GM21723 (cell line): ENCODE results near the gene TNNC2.
"Not testable (repeated sequence)": the region's sequence is repeated elsewhere in the genome, so short reads cannot be mapped to it uniquely, and the experiment has no call there.

Experiments used
- ATAC-seq: cut with Tn5 transposase; IDR thresholded peaks from one replicate; pipeline ENCODE4 v1.9.1; 2021; ENCODE audit warnings: mild to moderate bottlenecking, moderate library complexity; ENCODE audit not compliant: unreplicated experiment

Gene TNNC2

DNA sequence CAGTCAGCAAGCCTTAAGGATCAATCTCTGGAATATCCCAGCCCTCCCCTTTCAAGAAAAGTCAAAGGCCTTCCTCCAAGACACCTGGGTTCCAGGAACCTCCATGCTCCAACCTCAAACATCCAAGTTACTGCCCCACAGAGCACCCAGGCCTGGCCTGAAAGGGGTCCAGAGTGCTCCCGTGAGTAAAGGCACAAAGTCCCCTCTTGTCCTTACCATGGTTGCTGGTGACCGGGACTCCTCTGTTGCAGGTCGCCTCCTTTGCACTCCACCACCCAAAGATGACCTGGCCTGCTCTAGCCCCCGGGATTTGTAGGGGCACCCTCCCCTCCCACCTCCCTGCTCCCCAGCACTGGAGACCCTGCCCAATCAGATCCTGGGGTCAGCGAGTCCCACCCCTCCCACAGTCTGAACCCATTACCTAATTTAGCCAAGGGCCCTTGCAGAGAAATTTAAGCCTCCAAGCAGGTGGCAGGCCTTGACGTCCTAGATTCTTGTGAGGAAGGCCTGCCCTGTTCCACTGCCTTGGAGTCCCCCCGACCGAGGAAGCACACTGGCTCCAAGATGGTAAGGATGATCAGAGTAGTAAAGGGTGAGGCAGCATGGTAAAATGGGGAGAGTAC is at the start of gene TNNC2:
TNNC2 (minus strand) TSS at position 283 of the 623 bp plus-strand sequence; CDS start at position 219, 64 bp downstream.
- ATAC-seq = no peak

DNA sequence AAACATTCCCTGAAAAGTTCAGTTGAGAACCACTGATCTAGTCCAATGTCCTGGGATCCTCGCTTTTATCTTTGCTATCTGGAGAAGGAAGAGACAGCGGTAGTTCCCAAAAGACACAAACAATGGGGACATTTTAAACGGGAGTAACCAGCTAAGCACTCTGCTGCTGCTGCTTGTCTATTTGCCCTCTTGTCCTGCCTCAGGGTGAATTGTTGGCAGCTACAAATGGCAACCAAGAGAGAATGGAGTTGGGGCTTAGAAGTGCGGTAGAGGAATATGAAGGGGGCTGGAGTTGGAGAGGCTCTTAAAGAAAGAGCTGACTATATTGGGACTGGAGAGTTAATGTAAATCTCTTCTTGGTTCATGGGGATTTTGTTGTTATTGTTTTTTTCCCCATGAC is 47.5 kb upstream of the TNNC2 start:
- no peak for ATAC-seq

DNA sequence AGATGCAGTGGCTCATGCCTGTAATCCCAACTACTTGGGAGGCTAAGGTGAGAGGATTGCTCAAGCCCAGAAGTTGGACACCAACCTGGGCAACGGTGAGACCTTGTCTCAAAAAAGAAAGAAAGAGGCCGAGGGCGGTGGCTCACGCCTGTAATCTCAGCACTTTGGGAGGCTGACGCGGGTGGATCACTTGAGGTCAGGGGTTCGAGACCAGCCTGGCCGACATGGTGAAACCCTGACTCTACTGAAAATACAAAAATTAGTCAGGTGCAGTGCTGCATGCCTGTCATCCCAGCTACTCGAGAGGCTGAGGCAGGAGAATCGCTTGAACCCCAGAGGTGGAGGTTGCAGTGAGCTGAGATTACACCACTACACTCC is 47.0 kb upstream of the TNNC2 start:
- ATAC-seq = not testable (repeated sequence)

DNA sequence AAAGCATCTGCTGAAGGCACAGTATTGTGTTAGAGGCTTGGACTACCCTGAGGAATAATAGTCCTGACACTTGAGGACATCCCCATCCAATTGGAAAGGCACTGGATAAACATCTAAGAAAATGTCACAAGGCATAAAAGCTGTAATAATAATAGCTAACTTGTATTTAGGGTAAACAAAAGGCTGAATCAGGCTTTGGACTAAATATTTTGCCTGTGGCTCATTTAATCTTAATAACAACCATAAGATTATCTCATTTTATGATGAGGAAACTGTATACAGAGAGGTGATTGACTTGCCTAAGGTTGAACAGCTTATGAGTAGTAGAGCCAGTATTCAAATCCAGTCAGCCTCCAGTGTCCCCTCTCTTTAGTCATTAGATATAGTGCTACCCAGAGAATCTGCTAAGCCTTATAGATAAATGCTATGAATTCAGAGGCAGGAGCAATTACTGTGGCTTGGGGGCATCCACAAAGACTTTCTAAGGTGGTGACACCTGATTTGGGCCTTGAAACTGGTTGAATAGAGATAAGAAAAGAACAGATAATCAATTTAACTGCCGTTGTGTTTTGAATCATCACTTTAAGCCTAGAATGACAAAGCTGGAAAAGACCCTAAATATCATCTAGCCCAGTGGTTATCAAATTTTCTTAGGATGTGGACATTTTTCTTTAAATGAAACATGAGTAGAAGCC is 46.4 kb upstream of the TNNC2 start:
- no peak for ATAC-seq

DNA sequence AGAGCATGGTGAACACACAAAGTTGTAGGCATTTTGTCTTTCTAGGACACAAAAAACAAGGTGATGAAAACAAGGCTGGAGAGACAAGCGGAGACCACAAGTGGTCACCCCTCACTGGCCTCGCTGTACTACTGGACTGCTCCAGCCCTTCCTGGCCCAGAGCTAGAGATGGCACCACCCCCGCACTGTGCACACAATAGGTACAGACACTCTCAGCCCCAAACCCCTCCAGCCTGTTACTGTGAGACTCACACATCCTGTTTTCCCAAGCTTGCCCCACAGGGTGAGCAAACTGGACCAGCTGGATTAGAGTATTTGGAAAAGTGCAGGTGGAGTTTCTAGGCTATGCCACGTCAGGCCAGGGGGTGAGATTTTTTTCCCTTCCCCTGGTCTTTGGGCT is 45.5 kb upstream of the TNNC2 start:
- no peak for ATAC-seq

DNA sequence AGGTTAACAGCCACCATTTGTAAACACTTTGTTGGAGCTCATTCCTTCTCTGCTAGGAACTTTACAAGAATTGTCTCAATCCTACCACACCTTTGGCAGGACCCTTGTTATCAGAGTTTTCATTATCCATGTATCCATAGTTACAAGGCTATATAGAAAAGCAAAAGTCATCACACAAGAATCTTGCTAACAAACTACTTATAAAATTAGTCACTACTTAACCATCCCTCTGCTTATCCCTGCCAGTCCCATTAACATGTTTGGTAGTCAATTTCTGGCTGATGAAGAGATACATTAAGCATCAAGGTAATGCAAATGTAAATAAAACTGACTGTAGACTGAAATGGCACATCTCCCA is 40.7 kb upstream of the TNNC2 start:
- no peak for ATAC-seq

DNA sequence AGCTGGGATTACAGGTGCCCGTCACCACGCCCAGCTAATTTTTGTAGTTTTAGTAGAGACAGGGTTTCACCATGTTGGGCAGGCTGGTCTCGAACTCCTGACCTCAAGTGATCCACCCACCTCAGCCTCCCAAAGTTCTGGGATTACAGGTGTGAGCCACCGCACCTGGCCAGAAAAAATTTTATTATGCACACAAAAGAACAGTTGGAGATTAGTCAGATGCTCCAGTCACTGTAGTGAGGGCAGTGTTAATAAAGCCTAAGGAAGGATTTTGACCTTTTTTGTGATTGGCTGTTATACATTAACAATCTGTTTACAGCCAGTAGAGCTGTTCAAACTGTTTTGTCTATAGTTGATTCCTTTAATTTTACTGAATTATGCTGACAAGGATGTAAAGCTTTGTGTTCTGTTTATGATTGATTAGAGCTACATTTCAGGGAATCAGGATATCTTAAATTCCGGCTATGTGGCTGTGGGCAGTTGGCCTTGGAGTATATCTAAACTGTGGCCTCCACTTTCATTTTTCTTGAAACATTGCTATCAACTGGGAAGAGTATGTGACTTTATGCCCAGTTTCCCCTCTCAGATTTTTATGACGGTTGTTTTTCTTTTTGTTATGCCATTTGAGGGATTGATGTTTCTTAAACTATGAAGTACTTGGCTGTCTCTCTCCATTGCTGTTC is 40.2 kb upstream of the TNNC2 start:
- ATAC-seq = no peak

DNA sequence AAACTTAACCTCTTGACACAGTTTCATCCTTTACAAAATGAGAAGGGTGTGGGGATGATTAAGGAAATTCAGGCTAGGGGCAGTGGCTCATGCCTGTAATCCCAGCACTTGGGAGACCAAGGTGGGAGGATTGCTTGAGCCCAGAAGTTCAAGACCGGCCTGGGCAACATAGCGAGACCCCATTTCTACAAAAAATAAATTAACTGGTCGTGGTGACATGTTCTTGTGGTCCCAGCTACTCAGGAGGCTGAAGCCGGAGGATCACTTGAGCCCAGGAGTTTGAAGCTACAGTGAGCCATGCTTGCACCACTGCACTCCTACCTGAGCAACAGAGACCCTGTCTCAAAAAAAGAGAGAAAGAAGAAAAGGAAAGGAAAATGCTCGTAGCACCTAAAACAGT is 39.3 kb upstream of the TNNC2 start:
- no peak for ATAC-seq

DNA sequence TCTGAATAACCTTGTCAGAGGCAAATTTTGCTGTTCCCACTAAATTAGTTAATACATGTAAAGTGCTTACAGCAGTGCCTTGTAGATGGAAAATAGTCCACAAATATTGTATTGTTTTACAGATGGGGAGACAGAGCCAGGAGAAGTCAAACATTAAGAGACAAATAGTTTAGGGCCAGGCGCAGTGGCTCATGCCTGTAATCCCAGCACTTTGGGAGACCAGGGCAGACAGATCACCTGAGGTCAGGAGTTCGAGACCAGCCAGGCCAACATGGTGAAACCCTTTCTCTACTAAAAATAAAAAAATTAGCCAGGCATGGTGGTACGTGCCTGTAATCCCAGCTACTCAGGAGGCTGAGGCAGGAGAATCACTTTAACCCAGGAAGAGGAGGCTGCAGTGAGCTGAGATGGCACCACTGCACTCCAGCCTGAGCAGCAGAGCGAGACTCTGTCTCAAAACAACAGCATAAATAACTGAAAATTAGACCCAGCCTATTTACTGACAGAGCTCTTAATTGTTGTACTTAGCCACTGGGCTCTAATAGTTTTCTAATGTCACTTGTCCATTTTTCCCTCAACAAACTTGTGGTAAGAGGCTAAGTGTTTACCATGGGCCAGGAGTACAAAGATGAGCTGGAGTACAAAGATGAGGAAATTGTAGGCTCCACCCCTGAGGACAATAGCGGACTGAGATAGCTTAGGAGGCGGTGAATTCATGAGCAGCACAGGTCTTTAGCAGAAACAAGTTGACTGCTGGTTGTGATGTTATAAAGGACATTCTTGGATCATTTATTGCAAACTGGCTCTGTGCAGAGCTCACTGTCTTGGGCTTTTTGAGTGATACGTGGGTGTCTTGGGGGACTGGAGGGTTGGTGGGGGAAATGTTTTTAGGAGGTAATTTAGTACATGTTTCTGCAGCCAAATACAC is 36.7 kb upstream of the TNNC2 start:
- ATAC-seq = no peak

DNA sequence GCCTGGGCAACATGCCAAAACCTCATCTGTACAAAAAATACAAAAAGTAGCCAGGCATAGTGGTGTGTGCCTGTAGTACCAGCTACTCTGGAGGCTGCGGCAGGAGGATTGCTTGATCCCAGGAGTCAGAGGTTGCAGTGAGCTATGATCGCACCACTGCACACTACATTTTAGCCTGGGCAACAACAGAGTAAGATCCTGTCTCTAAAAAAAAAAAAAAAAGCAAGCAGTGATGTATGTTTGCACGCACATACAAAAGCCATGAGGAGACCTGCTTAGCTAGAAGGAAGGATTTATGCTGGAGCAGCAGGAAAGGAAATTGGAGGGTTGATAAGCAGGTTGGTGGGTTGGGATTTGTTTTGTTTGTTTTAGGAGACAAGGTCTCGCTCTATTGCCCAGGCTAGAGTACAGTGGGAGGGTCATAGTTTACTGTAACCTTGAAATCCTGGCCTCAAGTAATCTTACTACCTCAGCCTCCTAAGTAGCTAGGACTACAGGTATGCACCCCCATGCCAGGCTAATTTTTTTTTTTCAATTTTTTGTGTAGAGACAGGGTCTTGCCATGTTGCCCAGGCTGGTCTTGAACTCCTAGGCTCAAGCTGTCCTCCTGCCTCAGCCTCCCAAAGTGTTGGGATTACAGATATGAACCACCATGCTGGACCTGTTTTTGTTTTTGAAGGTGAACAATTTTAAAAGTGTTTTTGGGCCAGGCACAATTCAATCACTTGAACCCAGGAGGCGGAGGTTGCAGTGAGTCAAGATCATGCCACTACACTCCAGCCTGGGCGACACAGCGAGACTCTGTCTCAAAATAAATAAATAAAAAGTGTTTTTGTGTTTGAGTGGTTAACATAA is 34.3 kb upstream of the TNNC2 start:
- no peak for ATAC-seq

DNA sequence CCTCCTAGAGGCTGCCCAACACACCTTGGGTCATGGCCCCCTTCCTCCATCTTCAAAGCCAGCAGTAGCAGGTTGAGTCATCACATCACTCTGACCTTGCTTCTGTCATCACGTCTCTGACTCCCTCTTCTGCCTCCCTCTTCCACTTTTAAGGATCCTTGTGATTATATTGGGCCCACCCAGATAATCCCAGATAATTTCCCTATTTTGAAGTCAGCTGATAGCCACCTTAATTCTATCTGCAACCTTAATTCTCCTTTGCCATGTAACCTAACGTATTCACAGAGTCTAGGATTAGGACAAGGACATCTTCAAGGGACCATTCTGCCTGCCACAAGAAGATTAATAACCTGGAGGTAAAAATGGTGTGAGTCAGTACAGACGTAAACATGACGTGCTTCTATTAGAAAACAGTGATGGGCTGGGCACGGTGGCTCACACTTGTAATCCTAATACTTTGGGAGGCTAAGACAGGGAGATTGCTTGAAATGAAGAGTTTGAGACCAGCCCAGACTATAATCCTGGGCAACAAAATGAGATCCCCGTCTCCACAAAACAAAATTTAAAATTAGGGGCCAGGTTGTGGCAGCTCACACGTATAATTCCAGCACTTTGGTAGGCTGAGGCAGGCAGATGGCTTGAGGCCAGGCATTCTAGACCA is 33.6 kb upstream of the TNNC2 start:
- ATAC-seq = no peak

DNA sequence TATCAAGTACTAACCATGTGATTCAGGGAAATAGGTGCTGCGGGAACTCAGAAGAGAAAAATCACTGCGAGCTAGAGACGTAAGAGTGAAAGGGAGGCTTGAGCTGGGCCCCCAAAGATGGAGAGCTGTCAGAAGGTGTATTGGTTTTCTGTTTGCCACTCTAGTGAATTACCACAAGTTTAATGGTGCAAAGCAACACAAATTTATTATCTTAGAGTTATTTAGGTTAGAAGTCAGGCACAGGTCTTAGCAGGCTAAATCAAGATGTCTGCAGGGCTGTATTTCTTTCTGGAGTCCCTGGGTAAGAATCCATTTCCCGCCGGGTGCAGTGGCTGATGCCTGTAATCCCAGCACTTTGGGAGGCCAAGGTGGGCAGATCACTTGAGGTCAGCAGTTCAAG is 32.8 kb upstream of the TNNC2 start:
- no peak for ATAC-seq

DNA sequence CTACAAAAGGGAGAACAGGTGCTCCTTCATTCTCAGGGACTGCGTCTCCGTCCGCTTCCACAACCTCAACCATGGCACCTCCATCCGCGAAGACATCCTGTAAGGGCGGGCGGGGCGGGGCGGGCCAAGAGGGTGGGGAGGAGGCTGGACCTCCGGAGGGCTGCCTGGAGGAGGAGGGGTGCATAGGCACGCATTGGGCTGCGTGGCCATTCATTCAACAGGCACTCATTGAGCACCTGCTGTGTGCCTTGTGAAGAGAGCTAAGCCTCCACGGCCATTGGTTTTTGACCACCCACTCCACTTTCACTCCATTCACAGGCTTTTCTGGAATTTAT is 30.7 kb upstream of the TNNC2 start:
- ATAC-seq = peak; percentile 30

DNA sequence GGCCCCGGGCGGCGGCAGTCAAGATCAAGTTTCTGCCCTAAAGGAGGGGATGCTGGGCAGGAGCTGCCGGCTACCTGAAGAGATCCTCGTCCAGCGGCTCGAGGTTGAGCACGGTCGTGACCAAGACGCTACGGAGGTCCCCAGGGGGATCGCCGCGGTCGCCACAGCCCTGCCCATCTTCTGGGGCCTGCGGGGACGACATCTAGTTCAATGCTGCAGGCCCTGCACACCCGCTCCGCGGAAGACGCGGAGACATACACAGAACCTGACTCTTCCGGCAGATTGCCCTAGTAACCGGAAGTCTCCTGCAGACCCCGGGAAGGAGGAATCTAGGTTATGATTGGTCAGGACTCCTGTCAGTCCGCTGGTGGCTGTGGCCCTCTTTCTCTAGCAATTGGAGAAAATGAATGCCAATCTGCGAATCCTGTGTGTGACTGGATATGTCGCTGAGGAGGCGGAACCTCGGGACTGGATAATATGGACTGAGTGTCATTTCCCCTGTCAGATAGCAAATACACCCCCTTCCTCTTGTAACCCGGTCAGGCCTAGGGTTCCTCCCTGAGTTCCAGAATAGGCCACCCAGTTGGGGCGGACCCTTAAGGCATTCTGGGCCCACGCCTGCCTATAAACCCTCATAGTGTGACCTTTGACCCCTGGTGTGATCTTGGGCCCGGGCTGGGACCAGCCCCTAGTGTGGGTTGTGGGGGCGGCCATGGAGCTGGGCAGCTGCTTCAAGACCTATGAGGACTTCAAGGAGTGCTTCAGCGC is 30.2 kb upstream of the TNNC2 start, which contains the start of the genes ACOT8 and ZSWIM3:
ACOT8 (minus strand) TSS at position 279 of the 768 bp plus-strand sequence; CDS start at position 202, 77 bp downstream.
ZSWIM3 (plus strand) TSS at position 501 of the 768 bp plus-strand sequence; CDS start at position 713, 212 bp downstream.
- peak; percentile 93 for ATAC-seq

DNA sequence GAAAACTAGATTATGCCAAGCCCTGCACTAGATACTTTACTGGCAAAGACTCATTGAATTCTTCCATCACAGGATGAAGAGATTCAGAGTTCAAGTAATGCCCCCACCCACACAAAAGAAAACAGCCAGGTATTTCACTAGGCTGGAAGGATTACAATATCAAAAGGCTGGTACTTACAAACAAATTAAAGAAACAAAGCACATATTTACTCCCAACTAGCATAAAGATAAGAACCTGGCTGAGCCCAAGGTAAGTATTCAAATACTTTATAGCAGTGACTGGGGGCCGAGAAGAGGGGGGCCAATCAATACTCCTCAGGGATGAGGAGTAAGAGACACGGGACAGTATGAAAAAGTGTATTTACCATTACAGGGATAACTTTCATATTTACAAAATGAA is 26.4 kb upstream of the TNNC2 start:
- no peak for ATAC-seq

DNA sequence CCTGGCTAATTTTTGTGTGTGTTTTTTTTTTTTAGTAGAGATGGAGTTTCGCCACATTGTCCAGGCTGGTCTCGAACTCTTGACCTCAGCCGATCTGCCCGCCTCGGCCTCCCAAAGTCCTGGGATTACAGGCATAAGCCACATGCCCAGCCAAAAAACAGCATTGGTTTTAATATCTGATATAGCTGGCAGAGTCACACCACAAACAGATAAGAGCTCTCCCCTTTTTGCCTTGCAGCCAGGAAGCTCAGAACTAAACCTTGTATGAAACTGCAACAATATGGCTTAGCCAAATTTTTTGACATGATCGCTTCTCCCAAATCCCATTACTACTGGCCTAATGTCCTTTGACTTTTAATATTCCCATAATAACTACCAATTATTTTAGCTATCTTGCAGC is 25.2 kb upstream of the TNNC2 start:
- ATAC-seq = no peak

DNA sequence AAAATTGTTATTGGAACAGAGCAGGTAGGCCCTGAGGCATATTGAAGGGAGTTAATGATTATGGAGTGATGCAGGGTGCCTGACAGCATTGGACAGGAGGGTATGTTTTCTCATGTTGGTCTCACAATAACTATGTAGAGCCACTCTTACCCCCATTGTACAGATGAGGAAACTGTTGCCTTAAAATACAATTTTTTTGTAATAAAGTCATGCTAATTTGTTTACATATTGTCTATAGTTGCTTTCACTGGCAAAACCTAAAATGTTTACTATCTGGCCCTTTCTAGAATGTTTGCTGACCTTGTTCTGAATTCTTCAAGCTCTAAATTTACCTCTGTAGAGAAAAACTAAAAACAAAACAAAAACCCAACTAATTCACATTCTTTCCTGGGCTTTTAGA is 24.4 kb upstream of the TNNC2 start:
- no peak for ATAC-seq

DNA sequence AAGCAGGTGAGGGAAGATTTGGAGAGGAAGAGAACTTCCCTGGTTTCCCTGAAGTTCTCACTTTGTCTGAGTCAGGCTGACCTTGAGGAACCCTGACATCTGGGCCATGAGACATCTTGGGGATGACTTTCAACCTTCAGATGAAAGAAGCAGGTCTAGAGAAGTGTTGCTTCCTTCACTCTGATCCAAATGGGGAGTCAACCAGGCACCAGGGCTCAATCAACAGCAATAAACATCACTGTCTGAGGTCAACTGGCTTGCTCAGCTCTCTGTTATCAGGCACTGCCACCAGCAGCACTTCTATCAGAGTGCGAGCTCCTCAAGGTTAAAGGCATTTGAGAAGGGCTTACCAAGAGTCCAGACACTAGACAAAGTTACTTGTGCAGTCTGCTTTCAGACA is 23.8 kb upstream of the TNNC2 start:
- no peak for ATAC-seq

DNA sequence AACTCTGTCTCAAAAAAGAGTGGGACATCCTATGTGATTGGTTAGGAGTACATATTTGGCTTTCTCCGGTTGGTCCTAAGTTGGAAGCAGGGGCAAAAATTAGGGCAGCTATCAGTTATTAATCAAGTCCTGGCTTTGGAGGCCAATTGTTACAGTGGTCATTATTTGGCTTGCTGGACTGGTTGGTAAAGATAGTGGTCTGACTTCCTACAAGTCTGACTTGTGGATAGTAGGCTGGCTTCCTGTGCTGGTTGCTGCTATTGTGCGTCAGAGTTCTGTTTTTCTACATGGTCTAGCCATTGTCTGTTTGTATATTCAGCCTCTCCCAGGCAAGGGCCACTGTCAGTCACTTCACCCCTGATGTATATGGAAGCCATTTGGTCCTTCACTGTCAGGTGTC is 23.1 kb upstream of the TNNC2 start:
- no peak for ATAC-seq
